Neuron (in vitro differentiated cells): ENCODE measurements around the gene MCF2L.

Experiments
- H2AFZ ChIP-seq: one replicate; pipeline ENCODE4 v1.6.1; 2013; ENCODE audit warnings: low read depth, mild to moderate bottlenecking, inconsistent platforms, low read length, moderate library complexity
- H3K27me3 ChIP-seq: one replicate; pipeline ENCODE4 v1.6.1; 2013; ENCODE audit warnings: low read length; ENCODE audit not compliant: insufficient read depth
- H3K36me3 ChIP-seq: one replicate; pipeline ENCODE4 v1.6.1; 2013; ENCODE audit warnings: low read length; ENCODE audit not compliant: insufficient read depth
- H3K4me1 ChIP-seq: one replicate; pipeline ENCODE4 v1.6.1; 2013; ENCODE audit warnings: low read length; ENCODE audit not compliant: insufficient read depth
- H3K4me3 ChIP-seq: 2 replicates; pipeline ENCODE4 v1.5.1; 2013; ENCODE audit warnings: mild to moderate bottlenecking, low read length, moderate library complexity
- H3K9me3 ChIP-seq: one replicate; pipeline ENCODE4 v1.6.1; 2013; ENCODE audit warnings: low read length

The MCF2L gene

GRCh38 chr13:112973577-112973951, 4.5 kb downstream of the MCF2L start:
- peaks cover 2% of the 10 kb centered on the region for H3K9me3 ChIP-seq
- peaks cover 10% of the 10 kb centered on the region for H3K4me1 ChIP-seq
- no peaks in the 10 kb centered on the region for H3K27me3 ChIP-seq

GRCh38 chr13:112974125-112974524, 5.1 kb downstream of the MCF2L start:
- H2AFZ ChIP-seq, result no peak overlapping the region
- H3K27me3 ChIP-seq, result no peaks in the 10 kb centered on the region
- no peak overlapping the region for H3K4me3 ChIP-seq
- H3K9me3 ChIP-seq, result peaks cover 2% of the 10 kb centered on the region
- H3K4me1 ChIP-seq, result peaks cover 10% of the 10 kb centered on the region
- no peaks in the 10 kb centered on the region for H3K36me3 ChIP-seq

More at GRCh38 chr13:112973577-112973951, 4.5 kb downstream of the MCF2L start:
- Histone ChIP-seq H3K4me3 (no peak overlapping the region), H2AFZ (no peak overlapping the region), H3K36me3 (no peaks in the 10 kb centered on the region)

DNA sequence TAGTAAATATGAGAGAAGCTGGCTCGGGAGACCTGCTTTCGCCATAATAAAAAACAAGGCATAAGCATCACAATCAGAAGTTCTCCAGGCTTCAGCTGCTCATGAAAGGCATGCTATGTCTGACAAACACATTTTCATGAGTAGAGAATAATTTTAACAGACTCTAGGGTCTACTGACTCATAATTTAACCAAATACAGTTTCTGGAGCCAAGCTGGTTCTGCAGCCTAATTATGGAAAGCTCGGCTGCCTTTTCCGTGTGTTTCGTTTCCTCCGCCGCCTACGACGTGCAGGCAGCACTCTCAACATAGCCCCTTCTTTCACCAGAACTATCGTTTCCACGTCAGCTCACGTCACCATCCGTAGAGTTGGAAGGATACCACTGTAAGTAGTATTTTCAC, 5.7 kb downstream of the MCF2L start:
- peaks cover 7% of the 10 kb centered on the region for H3K4me1 ChIP-seq

GRCh38 chr13:112975401-112975939, 6.5 kb downstream of the MCF2L start:
- Histone ChIP-seq H3K9me3 (peaks cover 2% of the 10 kb centered on the region), H3K36me3 (no peaks in the 10 kb centered on the region), H3K4me1 (peaks cover 5% of the 10 kb centered on the region), H2AFZ (no peak overlapping the region), H3K4me3 (no peak overlapping the region), H3K27me3 (no peaks in the 10 kb centered on the region)

More for the DNA sequence above, 5.7 kb downstream of the MCF2L start:
- Histone ChIP-seq H3K9me3 (peaks cover 2% of the 10 kb centered on the region), H3K27me3 (no peaks in the 10 kb centered on the region), H3K4me3 (no peak overlapping the region), H3K36me3 (no peaks in the 10 kb centered on the region), H2AFZ (no peak overlapping the region)

DNA sequence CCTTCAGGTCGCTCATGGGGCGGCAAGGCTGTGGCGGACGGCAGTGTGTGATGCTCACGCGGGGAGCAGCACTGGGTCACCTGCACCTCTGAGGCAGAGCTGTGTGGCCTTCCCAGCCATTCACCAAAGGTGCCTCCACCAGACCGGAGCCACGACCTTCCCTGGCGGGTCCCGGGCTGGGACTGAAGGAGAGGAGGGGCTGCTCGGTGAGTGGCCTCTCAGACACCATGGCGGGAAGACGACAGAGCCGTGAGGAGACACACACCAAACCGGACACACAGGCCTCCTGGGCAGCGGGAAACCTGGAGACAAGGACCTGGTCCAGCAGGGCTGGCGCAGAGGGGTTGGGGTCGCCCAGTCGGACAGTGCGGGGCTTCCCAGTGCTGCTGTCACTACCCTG, 7.5 kb downstream of the MCF2L start:
- no peak overlapping the region for H2AFZ ChIP-seq
- H3K36me3 ChIP-seq, result no peaks in the 10 kb centered on the region
- H3K9me3 ChIP-seq, result peaks cover 2% of the 10 kb centered on the region
- H3K4me1 ChIP-seq, result peaks cover 6% of the 10 kb centered on the region
- no peaks in the 10 kb centered on the region for H3K27me3 ChIP-seq
- no peak overlapping the region for H3K4me3 ChIP-seq

DNA sequence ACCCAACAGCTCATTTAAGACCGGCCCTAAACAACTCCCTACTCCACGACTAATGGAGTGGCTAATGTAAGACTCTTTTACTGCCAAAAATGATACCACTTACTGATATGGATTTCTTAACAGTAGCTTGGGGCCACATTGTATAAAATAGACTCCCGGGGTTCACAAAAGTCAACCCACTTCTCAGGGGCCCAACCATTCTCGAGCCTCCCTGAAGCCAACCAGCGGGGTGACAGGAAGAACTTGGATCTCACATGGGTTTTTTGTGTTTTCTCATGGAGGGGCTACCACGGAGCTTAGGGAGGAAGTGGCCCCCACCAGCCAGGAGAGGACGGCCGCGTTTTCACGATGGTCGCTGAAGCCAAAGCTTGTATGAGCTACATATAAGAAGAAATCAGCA, 8.1 kb downstream of the MCF2L start:
- Histone ChIP-seq H3K36me3 (no peaks in the 10 kb centered on the region), H3K9me3 (peaks cover 2% of the 10 kb centered on the region), H2AFZ (no peak overlapping the region), H3K4me1 (peaks cover 6% of the 10 kb centered on the region), H3K4me3 (no peak overlapping the region), H3K27me3 (no peaks in the 10 kb centered on the region)

- Histone ChIP-seq H3K9me3 (peaks cover 2% of the 10 kb centered on the region), H3K36me3 (no peaks in the 10 kb centered on the region), H3K4me3 (no peak overlapping the region), H3K27me3 (no peaks in the 10 kb centered on the region), H2AFZ (no peak overlapping the region), H3K4me1 (peaks cover 6% of the 10 kb centered on the region)
Observed at GRCh38 chr13:112977525-112977924, 8.5 kb downstream of the MCF2L start.

GRCh38 chr13:112978561-112979405, 9.8 kb downstream of the MCF2L start:
- Histone ChIP-seq H3K36me3 (no peaks in the 10 kb centered on the region), H3K4me1 (peaks cover 6% of the 10 kb centered on the region)

GRCh38 chr13:112979406-112979902, 10.4 kb downstream of the MCF2L start:
- Histone ChIP-seq H3K36me3 (no peaks in the 10 kb centered on the region), H3K9me3 (no peaks in the 10 kb centered on the region), H3K27me3 (no peaks in the 10 kb centered on the region), H2AFZ (no peak overlapping the region), H3K4me1 (peaks cover 6% of the 10 kb centered on the region), H3K4me3 (no peak overlapping the region)

More at GRCh38 chr13:112978561-112979405, 9.8 kb downstream of the MCF2L start:
- H3K27me3 ChIP-seq, result no peaks in the 10 kb centered on the region
- H3K4me3 ChIP-seq, result no peak overlapping the region
- H2AFZ ChIP-seq, result no peak overlapping the region
- H3K9me3 ChIP-seq, result peaks cover 2% of the 10 kb centered on the region

DNA sequence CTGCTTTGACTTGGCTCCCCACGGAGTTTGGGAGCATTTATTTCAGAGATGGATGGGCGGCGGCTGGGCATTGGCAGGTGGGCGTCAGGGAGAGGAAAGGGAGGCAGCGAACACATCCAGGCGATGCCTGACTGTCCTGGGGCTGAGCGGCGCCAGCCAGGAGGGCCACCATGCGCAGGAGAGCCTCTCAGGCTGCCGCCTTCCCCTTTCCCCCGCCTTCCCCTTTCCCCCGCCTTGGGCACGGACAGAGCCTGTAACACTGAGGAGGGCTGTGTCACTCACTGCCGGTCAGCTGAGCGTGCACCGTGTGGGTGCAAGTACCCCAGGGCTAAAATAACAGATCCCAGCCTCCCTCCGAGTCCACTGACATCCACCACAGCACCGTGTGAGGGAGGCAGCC, 11.4 kb downstream of the MCF2L start:
- no peaks in the 10 kb centered on the region for H3K27me3 ChIP-seq
- H3K9me3 ChIP-seq, result no peaks in the 10 kb centered on the region
- no peaks in the 10 kb centered on the region for H3K36me3 ChIP-seq
- H3K4me1 ChIP-seq, result peaks cover 6% of the 10 kb centered on the region
- no peak overlapping the region for H3K4me3 ChIP-seq
- H2AFZ ChIP-seq, result no peak overlapping the region

- no peaks in the 10 kb centered on the region for H3K9me3 ChIP-seq
- no peak overlapping the region for H3K4me3 ChIP-seq
- peaks cover 6% of the 10 kb centered on the region for H3K4me1 ChIP-seq
- no peak overlapping the region for H2AFZ ChIP-seq
- H3K36me3 ChIP-seq, result no peaks in the 10 kb centered on the region
- no peaks in the 10 kb centered on the region for H3K27me3 ChIP-seq
Observed at GRCh38 chr13:112981451-112981850, 12.4 kb downstream of the MCF2L start.

GRCh38 chr13:112982281-112983041, 13.4 kb downstream of the MCF2L start:
- H3K4me1 ChIP-seq, result peaks cover 6% of the 10 kb centered on the region
- no peaks in the 10 kb centered on the region for H3K9me3 ChIP-seq
- H3K4me3 ChIP-seq, result no peak overlapping the region
- no peaks in the 10 kb centered on the region for H3K27me3 ChIP-seq
- no peaks in the 10 kb centered on the region for H3K36me3 ChIP-seq
- H2AFZ ChIP-seq, result no peak overlapping the region

DNA sequence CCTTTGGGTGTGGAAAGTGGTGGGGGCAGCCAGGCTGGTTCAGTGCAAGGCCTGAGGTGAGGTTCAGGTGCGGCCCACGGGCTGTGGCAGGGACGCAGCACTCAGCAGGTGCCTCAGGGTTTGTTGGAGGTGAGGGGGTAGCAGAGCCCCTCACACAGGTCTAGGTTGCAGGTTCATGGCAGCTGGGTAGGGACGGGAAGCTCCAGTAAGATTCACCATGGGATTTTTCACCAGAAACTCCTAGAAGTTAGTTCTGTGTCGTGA, 14.0 kb downstream of the MCF2L start:
- Histone ChIP-seq H2AFZ (no peak overlapping the region), H3K4me1 (peaks cover 6% of the 10 kb centered on the region), H3K27me3 (no peaks in the 10 kb centered on the region), H3K9me3 (no peaks in the 10 kb centered on the region), H3K36me3 (no peaks in the 10 kb centered on the region), H3K4me3 (no peak overlapping the region)
